Measurements from ENCODE around the gene ETAA1. TPM values are rescaled to one million over a fixed set of nuclear protein-coding genes. Genes with fewer than 3 reads are reported as not detected.

ETAA1 gene
- total and polyA plus RNA-seq, 12 donors, result 3.7 to 9.3 (median 5.4) TPM

GRCh38 chr2:67446491-67446911 lies 49.4 kb downstream of the ETAA1 start:
- TF ChIP-seq CTCF (IDR thresholded peaks at IDR 0.05), result no peak
- DNase-seq (no peak), ATAC-seq (peak in 4 of 8 donors; percentile 46 to 80 (median 49))
- Histone ChIP-seq H3K27ac (peak overlapping the region in 5 of 10 donors; percentile 7 to 44 (median 37)), H3K9me3 (peaks cover 0 to 21% (median 0%) of the 10 kb centered on the region in 11 donors), H3K36me3 (no peaks in the 10 kb centered on the region), H3K4me1 (peaks cover 0 to 18% (median 0%) of the 10 kb centered on the region in 9 donors), H3K4me3 (no peak overlapping the region), H3K27me3 (no peaks in the 10 kb centered on the region)
- intact Hi-C loops (cut with DNase I), result loop anchor here in 3 of 10 donors (5.0 to 10.0 kb wide), 3 partner anchors 102 to 206 kb away; no protein-coding TSS in a partner anchor
- 32 to 51% methylated on average over 2 of the region's 2 CpGs for WGBS, 2 donors

GRCh38 chr2:67448648-67449047 lies 51.5 kb downstream of the ETAA1 start:
- no peak for TF ChIP-seq CTCF (IDR thresholded peaks at IDR 0.05)
- Histone ChIP-seq H3K4me3 (no peak overlapping the region), H3K9me3 (peaks cover 0 to 12% (median 0%) of the 10 kb centered on the region in 11 donors), H3K4me1 (peaks cover 0 to 18% (median 0%) of the 10 kb centered on the region in 9 donors), H3K36me3 (no peaks in the 10 kb centered on the region), H3K27me3 (no peaks in the 10 kb centered on the region), H3K27ac (peak overlapping the region in 5 of 10 donors; percentile 4 to 54 (median 33))
- DNase-seq (no peak), ATAC-seq (peak in 7 of 8 donors; percentile 64 to 89 (median 78))
- 89 to 95% methylated on average over 1 of the region's 1 CpG for WGBS, 2 donors
- intact Hi-C loops (cut with DNase I), result loop anchor here in 3 of 10 donors (2.0 to 10.0 kb wide), 4 partner anchors 104 to 204 kb away; no protein-coding TSS in a partner anchor

- H3K4me1 ChIP-seq, result peaks cover 0 to 13% (median 0%) of the 10 kb centered on the region in 9 donors
- ATAC-seq, result no peak
- WGBS, 2 donors, result 60 to 65% methylated on average over 7 of the region's 7 CpGs
- no peak overlapping the region for H3K27ac ChIP-seq
- no peaks in the 10 kb centered on the region for H3K9me3 ChIP-seq
- no peaks in the 10 kb centered on the region for H3K27me3 ChIP-seq
- intact Hi-C loops (cut with DNase I), result loop anchor here in 1 of 10 donors (2.0 kb wide), 1 partner anchor 200 kb away; no protein-coding TSS in a partner anchor
- no peak for TF ChIP-seq CTCF (IDR thresholded peaks at IDR 0.05)
- DNase-seq, result no peak
- H3K4me3 ChIP-seq, result no peak overlapping the region
- no peaks in the 10 kb centered on the region for H3K36me3 ChIP-seq
Measured at GRCh38 chr2:67451086-67451832, 54.1 kb downstream of the ETAA1 start.

GRCh38 chr2:67453310-67453709 lies 56.2 kb downstream of the ETAA1 start:
- H3K4me1 ChIP-seq, result peaks cover 0 to 4% (median 0%) of the 10 kb centered on the region in 9 donors
- whole genome bisulfite sequencing, 2 donors, result 74 to 93% methylated on average over 1 of the region's 1 CpG
- no peaks in the 10 kb centered on the region for H3K27me3 ChIP-seq
- H3K36me3 ChIP-seq, result no peaks in the 10 kb centered on the region
- ATAC-seq, result no peak
- intact Hi-C loops (cut with DNase I), result no loop called here
- no peak for DNase-seq
- H3K27ac ChIP-seq, result no peak overlapping the region
- no peaks in the 10 kb centered on the region for H3K9me3 ChIP-seq
- no peak for TF ChIP-seq CTCF (IDR thresholded peaks at IDR 0.05)
- no peak overlapping the region for H3K4me3 ChIP-seq
